ENCODE measurements around the gene DNM1.

GRCh38 chr9:128254855-128255759, 51.9 kb downstream of the DNM1 start:
- TF ChIP-seq BACH1 (IDR thresholded peaks at IDR 0.05; ENCODE audit: low read length) (no peak), JUND (IDR thresholded peaks at IDR 0.05; ENCODE audit: low read length) (no peak)
- TF ChIP-seq, protein P1, sequence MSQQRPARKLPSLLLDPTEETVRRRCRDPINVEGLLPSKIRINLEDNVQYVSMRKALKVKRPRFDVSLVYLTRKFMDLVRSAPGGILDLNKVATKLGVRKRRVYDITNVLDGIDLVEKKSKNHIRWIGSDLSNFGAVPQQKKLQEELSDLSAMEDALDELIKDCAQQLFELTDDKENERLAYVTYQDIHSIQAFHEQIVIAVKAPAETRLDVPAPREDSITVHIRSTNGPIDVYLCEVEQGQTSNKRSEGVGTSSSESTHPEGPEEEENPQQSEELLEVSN (IDR thresholded peaks at IDR 0.05), result no peak; the same call in 1 of the 2 replicates
